OCI-LY7 (cell line): Measurements from ENCODE around the gene COG4. TPM values are rescaled to one million over a fixed set of nuclear protein-coding genes. Genes with fewer than 3 reads are reported as not detected.

ENCODE experiments used
- BruUV-seq: library from RNA; stranded (reverse); fragments of 400-500 nt; replicated peaks from 2 replicates; lab custom pipeline; 2021; lab: Mats Ljungman, UMichigan
- CTCF ChIA-PET: fragments of 300-600 bp; sonication (Branson Sonifier 250); formaldehyde crosslinking; loops from one replicate; lab custom pipeline; 2022; ENCODE audit warnings: antibody characterized with exemption; ENCODE audit not compliant: unreplicated experiment; lab: Charles Lee
- POLR2A ChIA-PET: fragments of 300-600 bp; sonication (Branson Sonifier 250); formaldehyde crosslinking; loops from one replicate; lab custom pipeline; 2022; ENCODE audit warnings: antibody characterized with exemption; lab: Charles Lee
- DNase-seq: peaks from one replicate; pipeline ENCODE4 v3.0.0-alpha.2; 2015; ENCODE audit warnings: low spot score
- H2AFZ ChIP-seq: fragments of 200-600 bp; sonication (generic), shearing (Covaris generic); 2 replicates; pipeline ENCODE4 v1.6.1; 2014; ENCODE audit warnings: mild to moderate bottlenecking, antibody characterized with exemption, low read length, moderate library complexity
- H3K27ac ChIP-seq: fragments of 200-600 bp; sonication (generic); 2 replicates; pipeline ENCODE4 v1.5.1; 2014; ENCODE audit warnings: mixed run types, low read depth, mild to moderate bottlenecking, moderate library complexity, low read length, inconsistent platforms; ENCODE audit not compliant: poor library complexity, severe bottlenecking
- H3K36me3 ChIP-seq: fragments of 200-600 bp; sonication (generic); 2 replicates; pipeline ENCODE4 v1.6.1; 2014; ENCODE audit warnings: mild to moderate bottlenecking, antibody characterized with exemption, low read length, moderate library complexity, mixed read lengths; ENCODE audit not compliant: insufficient read depth
- H3K4me1 ChIP-seq: fragments of 200-600 bp; sonication (generic); 2 replicates; pipeline ENCODE4 v1.5.1; 2014; ENCODE audit warnings: mild to moderate bottlenecking, low read length; ENCODE audit not compliant: insufficient read depth, poor library complexity, severe bottlenecking
- H3K4me2 ChIP-seq: fragments of 200-600 bp; sonication (generic); 2 replicates; pipeline ENCODE4 v1.6.1; 2014; ENCODE audit warnings: mild to moderate bottlenecking, low read length
- H3K4me3 ChIP-seq: fragments of 200-600 bp; sonication (generic); 2 replicates; pipeline ENCODE4 v1.5.1; 2014; ENCODE audit warnings: mild to moderate bottlenecking, low read depth, low read length; ENCODE audit not compliant: poor library complexity, severe bottlenecking
- H3K79me2 ChIP-seq: fragments of 200-600 bp; sonication (generic); 2 replicates; pipeline ENCODE4 v1.6.1; 2016; ENCODE audit warnings: low read depth, mild to moderate bottlenecking, low read length, moderate library complexity, mixed read lengths; ENCODE audit not compliant: insufficient read depth
- H3K9me2 ChIP-seq: fragments of 200-600 bp; sonication (generic); 2 replicates; pipeline ENCODE4 v1.6.1; 2016; ENCODE audit warnings: mild to moderate bottlenecking, low read length, mixed read lengths; ENCODE audit not compliant: insufficient read depth
- H3K9me3 ChIP-seq: fragments of 200-600 bp; sonication (generic); 2 replicates; pipeline ENCODE4 v1.6.1; 2014; ENCODE audit warnings: mild to moderate bottlenecking, mixed run types, low read length, mixed read lengths
- H4K20me1 ChIP-seq: fragments of 200-600 bp; sonication (generic); 2 replicates; pipeline ENCODE4 v1.6.1; 2014; ENCODE audit warnings: mild to moderate bottlenecking, antibody characterized with exemption, low read length, moderate library complexity, mixed read lengths; ENCODE audit not compliant: insufficient read depth
- EZH2phosphoT487 ChIP-seq: fragments of 200-600 bp; sonication (generic); IDR thresholded peaks from 2 replicates; pipeline ENCODE4 v1.6.1; 2018; ENCODE audit warnings: low read depth, borderline replicate concordance, mild to moderate bottlenecking, mixed run types, antibody characterized with exemption, low read length, moderate library complexity, mixed read lengths
- intact Hi-C: fragments of 100-400 bp; cut with micrococcal nuclease; formaldehyde crosslinking; loops from one replicate; pipeline ENCODE4 v1.10.0; 2022; ENCODE audit not compliant: unreplicated experiment
- total RNA-seq, 2 experiments: library from RNA; depleted of rRNA in 1 of 2; stranded (reverse); fragments of >200 nt in 1 of 2; shearing (Covaris generic) in 1 of 2; gene quantifications; 2 replicates each; pipeline ENCODE4 v1.2.3, GENCODE V29; 2014 to 2022
- TF ChIP-seq, protein P1 (sequence below): fragments of 200-600 bp; sonication (generic); conservative IDR thresholded peaks from 2 replicates; pipeline ENCODE4 v1.5.1; 2014; ENCODE audit warnings: mild to moderate bottlenecking, antibody characterized with exemption, low read length, moderate library complexity, mixed read lengths

COG4 gene
- total RNA-seq, 2 experiments from 2014 or later, result 48.8 to 100 TPM

DNA sequence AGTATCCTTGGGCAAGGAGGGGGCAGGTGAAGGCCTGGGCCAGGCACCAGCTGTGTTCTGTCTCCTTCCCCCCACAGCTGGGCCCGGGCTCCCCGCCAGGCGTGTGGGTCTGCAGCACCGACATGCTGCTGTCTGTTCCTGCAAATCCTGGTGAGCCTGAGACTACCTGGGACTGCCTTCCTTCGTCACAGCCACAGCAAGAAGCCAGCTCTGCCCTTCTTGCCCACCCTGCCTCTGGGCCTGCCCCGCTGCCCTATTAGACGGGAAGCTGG lies 56.6 kb downstream of the COG4 start:
- Histone ChIP-seq H3K79me2 (no peaks in the 10 kb centered on the region), H3K36me3 (no peaks in the 10 kb centered on the region), H3K27ac (no peak overlapping the region), H2AFZ (no peak overlapping the region), H4K20me1 (no peaks in the 10 kb centered on the region), H3K4me3 (no peak overlapping the region), H3K4me1 (peaks cover 20% of the 10 kb centered on the region), H3K4me2 (no peak overlapping the region), H3K9me2 (no peaks in the 10 kb centered on the region), H3K9me3 (no peaks in the 10 kb centered on the region)
- CTCF ChIA-PET, result no interaction called here
- no TSS peak for BruUV-seq
- no peak for DNase-seq
- TF ChIP-seq EZH2phosphoT487, result no peak
- TF ChIP-seq, protein P1, sequence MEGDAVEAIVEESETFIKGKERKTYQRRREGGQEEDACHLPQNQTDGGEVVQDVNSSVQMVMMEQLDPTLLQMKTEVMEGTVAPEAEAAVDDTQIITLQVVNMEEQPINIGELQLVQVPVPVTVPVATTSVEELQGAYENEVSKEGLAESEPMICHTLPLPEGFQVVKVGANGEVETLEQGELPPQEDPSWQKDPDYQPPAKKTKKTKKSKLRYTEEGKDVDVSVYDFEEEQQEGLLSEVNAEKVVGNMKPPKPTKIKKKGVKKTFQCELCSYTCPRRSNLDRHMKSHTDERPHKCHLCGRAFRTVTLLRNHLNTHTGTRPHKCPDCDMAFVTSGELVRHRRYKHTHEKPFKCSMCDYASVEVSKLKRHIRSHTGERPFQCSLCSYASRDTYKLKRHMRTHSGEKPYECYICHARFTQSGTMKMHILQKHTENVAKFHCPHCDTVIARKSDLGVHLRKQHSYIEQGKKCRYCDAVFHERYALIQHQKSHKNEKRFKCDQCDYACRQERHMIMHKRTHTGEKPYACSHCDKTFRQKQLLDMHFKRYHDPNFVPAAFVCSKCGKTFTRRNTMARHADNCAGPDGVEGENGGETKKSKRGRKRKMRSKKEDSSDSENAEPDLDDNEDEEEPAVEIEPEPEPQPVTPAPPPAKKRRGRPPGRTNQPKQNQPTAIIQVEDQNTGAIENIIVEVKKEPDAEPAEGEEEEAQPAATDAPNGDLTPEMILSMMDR, result no peak
- POLR2A ChIA-PET, result interaction anchor here (0.5 kb wide), 1 partner anchor 93 kb away, joined by 3 read pairs; no protein-coding TSS in a partner anchor
- intact Hi-C loops, result no loop called here

DNA sequence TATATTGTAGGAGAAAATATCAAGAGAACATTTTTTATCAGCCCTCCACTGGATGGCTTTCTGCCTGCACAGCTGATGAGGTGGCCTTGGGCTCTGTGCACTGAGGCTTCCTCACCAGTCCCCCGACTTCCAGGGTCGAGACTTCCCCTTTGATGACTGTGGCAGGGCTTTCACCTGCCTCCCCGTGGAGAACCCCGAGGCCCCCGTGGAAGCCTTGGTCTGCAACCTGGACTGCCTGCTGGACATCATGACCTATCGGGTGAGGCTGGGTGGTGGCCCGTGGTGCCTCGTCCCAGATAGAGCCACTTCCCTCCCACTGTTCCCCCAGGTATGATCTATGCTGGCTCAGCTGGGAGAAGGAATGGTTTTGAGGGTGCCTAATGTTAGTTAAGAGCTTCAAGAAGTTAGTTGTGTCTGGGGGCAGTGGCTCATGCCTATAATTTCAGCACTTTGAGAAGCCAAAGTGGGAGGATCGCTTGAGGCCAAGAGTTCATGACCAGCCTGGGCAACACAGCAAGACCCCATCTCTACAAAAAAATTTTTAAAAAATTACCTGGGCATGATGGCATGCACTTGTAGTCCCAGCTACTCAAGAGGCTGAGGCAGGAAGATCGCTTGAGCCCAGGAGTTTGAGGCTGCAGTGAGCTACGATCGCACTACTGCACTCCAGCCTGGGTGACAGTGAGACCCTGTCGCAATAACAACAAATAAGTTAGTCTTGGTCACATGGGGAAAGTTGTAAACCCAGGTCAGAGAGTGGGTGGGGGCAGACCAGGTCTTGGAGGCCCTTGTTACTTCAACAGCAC lies 57.2 kb downstream of the COG4 start:
- Histone ChIP-seq H3K4me3 (no peak overlapping the region), H3K4me2 (no peak overlapping the region), H3K9me3 (no peaks in the 10 kb centered on the region), H3K4me1 (peaks cover 21% of the 10 kb centered on the region), H3K9me2 (no peaks in the 10 kb centered on the region), H4K20me1 (no peaks in the 10 kb centered on the region), H3K79me2 (no peaks in the 10 kb centered on the region), H3K27ac (no peak overlapping the region), H2AFZ (no peak overlapping the region), H3K36me3 (no peaks in the 10 kb centered on the region)
- DNase-seq, result no peak
- POLR2A ChIA-PET, result interaction anchor here (0.5 kb wide), 1 partner anchor 93 kb away, joined by 3 read pairs; no protein-coding TSS in a partner anchor
- BruUV-seq, result no TSS peak
- intact Hi-C loops, result no loop called here
- no peak for TF ChIP-seq EZH2phosphoT487
- TF ChIP-seq, protein P1, result no peak
- CTCF ChIA-PET, result no interaction called here

DNA sequence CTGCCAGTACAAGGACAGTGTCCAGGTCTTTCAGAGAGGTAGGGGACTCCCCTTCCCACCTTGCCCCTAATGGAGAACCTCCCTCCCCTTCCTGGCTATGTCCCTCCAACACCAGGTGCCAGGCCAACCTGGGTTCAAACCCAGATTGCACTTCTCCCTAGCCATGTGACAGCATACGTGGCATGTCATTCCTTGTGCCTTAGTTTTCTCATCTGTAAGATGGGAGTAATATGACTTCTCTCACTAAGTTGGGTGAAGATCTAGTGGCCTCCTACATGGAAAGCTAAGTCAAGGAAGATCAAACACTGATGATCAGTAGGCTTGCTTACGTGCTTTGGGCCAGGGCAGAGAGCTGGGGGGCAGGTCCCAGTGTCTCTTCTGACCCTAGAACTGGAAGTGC lies 60.1 kb downstream of the COG4 start:
- no peak for DNase-seq
- no peaks in the 10 kb centered on the region for H3K36me3 ChIP-seq
- no peaks in the 10 kb centered on the region for H3K79me2 ChIP-seq
- POLR2A ChIA-PET, result interaction anchor here (1.4 kb wide), 1 partner anchor 21 kb away, joined by 3 read pairs; no protein-coding TSS in a partner anchor
- H3K4me1 ChIP-seq, result peaks cover 25% of the 10 kb centered on the region
- H2AFZ ChIP-seq, result no peak overlapping the region
- CTCF ChIA-PET, result no interaction called here
- TF ChIP-seq, protein P1, result no peak
- no peak for TF ChIP-seq EZH2phosphoT487
- H3K27ac ChIP-seq, result no peak overlapping the region
- BruUV-seq, result no TSS peak
- H3K4me2 ChIP-seq, result no peak overlapping the region
- H3K9me3 ChIP-seq, result no peaks in the 10 kb centered on the region
- no peaks in the 10 kb centered on the region for H3K9me2 ChIP-seq
- H4K20me1 ChIP-seq, result no peaks in the 10 kb centered on the region
- no peak overlapping the region for H3K4me3 ChIP-seq
- intact Hi-C loops, result no loop called here
